ENCODE measurements around the gene TIMM22. TPM values are rescaled to one million over a fixed set of nuclear protein-coding genes. Genes with fewer than 3 reads are reported as not detected.

Gene TIMM22
- total and polyA plus RNA-seq, 3 donors from 2014 or later, result 18.2 to 19.1 (median 18.3) TPM

DNA sequence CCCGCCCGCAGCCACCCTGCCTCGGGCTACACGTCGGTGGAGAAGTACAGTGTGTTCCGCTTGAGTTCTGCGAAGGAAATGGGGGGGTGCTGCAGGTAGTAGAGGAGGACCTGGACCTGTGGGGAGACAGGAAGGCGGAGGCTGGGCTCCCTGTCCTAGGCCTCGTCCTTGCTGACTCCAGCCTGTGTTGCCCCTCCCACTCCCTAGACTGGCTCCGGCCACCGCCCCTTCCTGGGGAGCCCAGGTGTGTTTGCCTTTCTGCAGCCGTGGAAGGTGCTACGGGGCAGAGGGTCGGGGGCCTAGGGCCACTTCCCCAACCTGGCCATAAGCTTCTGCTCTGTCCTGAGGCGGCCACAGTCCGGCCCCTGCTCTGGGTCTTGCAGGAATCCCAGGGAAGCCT is 9.1 kb downstream of the TIMM22 start:
- H3K4me1 ChIP-seq, result peaks cover 45% of the 10 kb centered on the region
- no peaks in the 10 kb centered on the region for H3K36me3 ChIP-seq (ENCODE audit: low read depth, missing control alignments)
- no peak for DNase-seq
- no peak overlapping the region for H3K4me3 ChIP-seq
- WGBS, 2 donors, result 47 to 60% methylated on average over 16 of the region's 16 CpGs
- TF ChIP-seq, protein P1, sequence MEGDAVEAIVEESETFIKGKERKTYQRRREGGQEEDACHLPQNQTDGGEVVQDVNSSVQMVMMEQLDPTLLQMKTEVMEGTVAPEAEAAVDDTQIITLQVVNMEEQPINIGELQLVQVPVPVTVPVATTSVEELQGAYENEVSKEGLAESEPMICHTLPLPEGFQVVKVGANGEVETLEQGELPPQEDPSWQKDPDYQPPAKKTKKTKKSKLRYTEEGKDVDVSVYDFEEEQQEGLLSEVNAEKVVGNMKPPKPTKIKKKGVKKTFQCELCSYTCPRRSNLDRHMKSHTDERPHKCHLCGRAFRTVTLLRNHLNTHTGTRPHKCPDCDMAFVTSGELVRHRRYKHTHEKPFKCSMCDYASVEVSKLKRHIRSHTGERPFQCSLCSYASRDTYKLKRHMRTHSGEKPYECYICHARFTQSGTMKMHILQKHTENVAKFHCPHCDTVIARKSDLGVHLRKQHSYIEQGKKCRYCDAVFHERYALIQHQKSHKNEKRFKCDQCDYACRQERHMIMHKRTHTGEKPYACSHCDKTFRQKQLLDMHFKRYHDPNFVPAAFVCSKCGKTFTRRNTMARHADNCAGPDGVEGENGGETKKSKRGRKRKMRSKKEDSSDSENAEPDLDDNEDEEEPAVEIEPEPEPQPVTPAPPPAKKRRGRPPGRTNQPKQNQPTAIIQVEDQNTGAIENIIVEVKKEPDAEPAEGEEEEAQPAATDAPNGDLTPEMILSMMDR (IDR thresholded peaks at IDR 0.05), result no peak
- no peak for TF ChIP-seq POLR2A (IDR thresholded peaks at IDR 0.05)
- H3K27me3 ChIP-seq, result no peaks in the 10 kb centered on the region
- intact Hi-C loops (cut with DNase I; ENCODE audit: low total_unique reads), result no loop called here
- no peaks in the 10 kb centered on the region for H3K9me3 ChIP-seq
- H3K27ac ChIP-seq, result peak overlapping the region; percentile 77

DNA sequence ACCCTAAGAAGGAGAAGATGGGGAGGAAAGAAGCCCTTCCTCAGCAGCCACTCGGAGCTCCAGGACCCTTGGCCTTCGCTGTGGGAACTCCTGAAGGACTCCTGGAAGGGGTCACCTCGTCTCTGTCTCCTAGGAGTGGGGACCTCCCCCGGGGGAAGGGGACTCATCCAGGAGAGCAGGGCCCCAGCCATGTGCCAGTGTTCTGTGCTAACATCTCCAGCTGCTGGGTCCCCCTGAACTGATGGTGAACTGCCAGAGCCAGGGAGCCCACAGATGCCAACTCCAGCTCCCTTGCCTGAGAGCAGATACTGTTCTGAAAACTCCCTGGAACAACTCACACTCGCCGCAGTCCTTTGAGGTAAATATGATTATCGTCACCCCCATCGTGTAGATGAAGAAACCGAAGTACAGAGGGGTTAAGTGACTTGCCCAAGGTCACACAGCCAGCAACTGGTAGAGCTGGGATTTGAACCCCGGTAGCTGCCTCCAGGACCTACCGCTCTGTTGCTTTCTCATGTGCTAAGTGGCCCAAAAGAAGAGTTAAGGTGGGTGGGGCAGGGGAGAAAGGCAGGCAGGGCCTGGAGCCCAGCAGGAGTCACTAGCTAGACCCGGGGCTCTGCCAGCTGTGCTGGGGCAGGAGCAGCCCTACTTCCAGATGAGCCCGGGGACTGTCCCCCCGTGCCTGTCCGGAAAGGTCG is 10.5 kb downstream of the TIMM22 start:
- no peak for DNase-seq
- intact Hi-C loops (cut with DNase I; ENCODE audit: low total_unique reads), result no loop called here

DNA sequence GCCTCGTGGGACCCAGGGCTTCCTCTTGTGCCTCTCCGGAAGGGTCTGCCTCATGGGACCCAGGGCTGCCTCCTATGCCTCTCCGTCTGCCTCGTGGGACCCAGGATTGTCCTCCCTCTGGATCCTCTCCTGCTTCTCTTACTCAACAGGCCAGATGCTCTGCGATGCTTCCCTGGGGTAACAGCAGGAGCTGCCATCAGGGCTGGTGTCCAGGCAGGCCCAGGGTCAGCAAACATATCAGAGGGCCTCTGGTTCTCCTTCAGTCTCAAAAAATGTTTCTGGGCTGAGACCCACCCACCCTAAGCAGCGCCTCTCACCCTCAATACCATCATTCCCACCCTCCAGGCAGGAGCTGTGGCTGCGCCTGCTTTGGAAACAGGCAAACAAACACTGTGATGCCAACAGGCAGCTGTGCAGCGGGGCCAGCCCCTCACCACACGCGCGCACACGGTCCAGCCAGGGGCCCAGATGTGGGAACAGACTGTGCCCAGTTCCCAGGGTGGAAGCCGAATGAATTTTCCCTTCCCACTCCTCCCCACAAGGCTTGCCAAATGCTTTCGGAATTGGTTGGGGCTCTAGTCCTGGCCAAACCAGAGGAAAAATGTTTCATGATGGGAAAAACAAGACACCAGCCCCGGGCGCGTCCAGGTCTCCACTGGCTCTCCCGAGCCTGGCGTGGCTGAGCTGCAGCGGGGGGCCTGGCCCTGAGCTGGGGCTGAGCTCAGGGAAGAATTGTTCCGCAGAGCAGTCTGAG is 11.3 kb downstream of the TIMM22 start:
- intact Hi-C loops (cut with DNase I; ENCODE audit: low total_unique reads), result no loop called here
- H3K27me3 ChIP-seq, result no peaks in the 10 kb centered on the region
- H3K27ac ChIP-seq, result peak overlapping the region; percentile 59 to 82
- peak; percentile 55 for DNase-seq
- 59 to 64% methylated on average over 13 to 21 of the region's 21 CpGs for WGBS, 2 donors
- TF ChIP-seq, protein P1 (IDR thresholded peaks at IDR 0.05), result no peak
- H3K36me3 ChIP-seq (ENCODE audit: low read depth, missing control alignments), result no peaks in the 10 kb centered on the region
- no peak overlapping the region for H3K4me3 ChIP-seq
- no peaks in the 10 kb centered on the region for H3K9me3 ChIP-seq
- peaks cover 38% of the 10 kb centered on the region for H3K4me1 ChIP-seq

More for the DNA sequence above, 10.5 kb downstream of the TIMM22 start:
- H3K36me3 ChIP-seq (ENCODE audit: low read depth, missing control alignments), result no peaks in the 10 kb centered on the region
- no peaks in the 10 kb centered on the region for H3K9me3 ChIP-seq
- TF ChIP-seq, protein P1 (IDR thresholded peaks at IDR 0.05), result no peak
- no peak for TF ChIP-seq POLR2A (IDR thresholded peaks at IDR 0.05)
- 84 to 87% methylated on average over 12 to 16 of the region's 16 CpGs for WGBS, 2 donors
- H3K27me3 ChIP-seq, result no peaks in the 10 kb centered on the region
- peaks cover 38% of the 10 kb centered on the region for H3K4me1 ChIP-seq
- H3K4me3 ChIP-seq, result no peak overlapping the region
- peak overlapping the region; percentile 59 to 82 for H3K27ac ChIP-seq

DNA sequence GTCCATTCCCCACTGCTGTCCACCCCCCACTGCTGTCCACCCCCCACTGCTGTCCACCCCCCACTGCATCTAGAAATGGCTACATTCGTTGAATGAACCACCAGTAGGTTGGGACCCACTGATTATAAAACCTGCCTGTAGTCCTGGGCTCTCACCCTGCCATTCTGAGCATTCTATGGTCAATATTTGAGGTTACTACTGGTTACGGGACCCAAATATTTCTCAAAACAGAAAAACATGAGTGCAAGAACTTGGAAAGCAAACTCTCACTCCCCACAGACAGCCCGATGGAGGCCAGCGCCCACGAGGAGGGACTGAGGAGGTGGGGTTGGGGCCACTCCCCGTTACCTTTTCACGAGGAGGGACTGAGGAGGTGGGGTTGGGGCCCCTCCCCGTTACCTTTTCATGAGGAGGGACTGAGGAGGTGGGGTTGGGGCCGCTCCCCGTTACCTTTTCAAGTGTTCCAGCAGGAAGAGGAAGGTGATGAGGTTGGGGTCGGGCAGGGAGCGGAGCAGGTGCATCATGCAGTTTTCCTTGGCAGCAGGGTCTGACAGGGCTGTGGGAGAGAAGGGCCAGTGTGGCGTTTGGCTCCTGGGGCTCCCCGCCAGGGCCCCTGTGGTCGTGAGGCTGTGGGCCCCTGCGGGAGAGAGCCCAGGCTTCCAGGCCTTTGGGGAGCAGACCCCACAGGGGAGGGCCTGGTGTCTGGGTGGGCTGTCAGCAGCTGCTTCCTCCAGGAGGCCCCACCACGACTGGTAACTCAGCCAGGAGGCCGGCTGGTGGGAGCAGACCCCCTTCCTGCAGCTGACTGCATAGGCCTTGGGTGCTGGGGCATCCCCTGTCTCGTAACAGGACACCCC is 12.5 kb downstream of the TIMM22 start:
- DNase-seq, result no peak
- no peaks in the 10 kb centered on the region for H3K27me3 ChIP-seq
- H3K4me1 ChIP-seq, result peaks cover 29% of the 10 kb centered on the region
- H3K9me3 ChIP-seq, result no peaks in the 10 kb centered on the region
- TF ChIP-seq POLR2A (IDR thresholded peaks at IDR 0.05), result no peak
- TF ChIP-seq, protein P1 (IDR thresholded peaks at IDR 0.05), result no peak
- intact Hi-C loops (cut with DNase I; ENCODE audit: low total_unique reads), result no loop called here
- no peak overlapping the region for H3K4me3 ChIP-seq
- no peak overlapping the region for H3K27ac ChIP-seq
- WGBS, 2 donors, result 79 to 80% methylated on average over 16 to 19 of the region's 19 CpGs
- H3K36me3 ChIP-seq (ENCODE audit: low read depth, missing control alignments), result no peaks in the 10 kb centered on the region
